Suprapubic skin (tissue), 4 donors: ENCODE data around the gene ALOX12.

Experiments used
- CTCF ChIP-seq, 2 donors: fragments of 200-600 bp in 1 of 2; fragments of 450-650 bp in 1 of 2; sonication (generic) in 1 of 2; IDR thresholded peaks; one replicate each; pipeline ENCODE4 v1.5.1; 2016 to 2019; ENCODE audit warnings: antibody characterized with exemption in 2 of 2, mild to moderate bottlenecking in 1 of 2, moderate library complexity in 1 of 2
- EP300 ChIP-seq: sonication (generic); formaldehyde crosslinking; IDR thresholded peaks from one replicate; pipeline ENCODE4 v1.6.1; 2017; ENCODE audit warnings: antibody characterized with exemption
- POLR2A ChIP-seq, 2 donors: fragments of 450-650 bp; IDR thresholded peaks; one replicate each; pipeline ENCODE4 v1.6.1; 2017; ENCODE audit warnings: antibody characterized with exemption in 2 of 2, mild to moderate bottlenecking in 2 of 2, moderate library complexity in 2 of 2
- POLR2AphosphoS5 ChIP-seq, 3 donors: sonication (generic); formaldehyde crosslinking; IDR thresholded peaks; one replicate each; pipeline ENCODE4 v1.6.1; 2017; ENCODE audit warnings: antibody characterized with exemption in 3 of 3

- no peak for TF ChIP-seq CTCF (IDR thresholded peaks at IDR 0.05)
- no peak for TF ChIP-seq POLR2A (IDR thresholded peaks at IDR 0.05)
- no peak for TF ChIP-seq POLR2AphosphoS5 (IDR thresholded peaks at IDR 0.05)
- TF ChIP-seq EP300, result no peak
Measured at GRCh38 chr17:6994118-6994598, 1.7 kb upstream of the ALOX12 start.
